C4-2B (cell line): ENCODE data around the gene PITX2.

ENCODE experiments used
- ZFX ChIP-seq: fragments of 450-650 bp; IDR thresholded peaks from 2 replicates; pipeline ENCODE4 v1.6.1; 2017
- TF ChIP-seq, protein P1 (sequence below): fragments of 450-650 bp; conservative IDR thresholded peaks from 2 replicates; pipeline ENCODE4 v1.5.1; 2017; ENCODE audit warnings: mild to moderate bottlenecking

DNA sequence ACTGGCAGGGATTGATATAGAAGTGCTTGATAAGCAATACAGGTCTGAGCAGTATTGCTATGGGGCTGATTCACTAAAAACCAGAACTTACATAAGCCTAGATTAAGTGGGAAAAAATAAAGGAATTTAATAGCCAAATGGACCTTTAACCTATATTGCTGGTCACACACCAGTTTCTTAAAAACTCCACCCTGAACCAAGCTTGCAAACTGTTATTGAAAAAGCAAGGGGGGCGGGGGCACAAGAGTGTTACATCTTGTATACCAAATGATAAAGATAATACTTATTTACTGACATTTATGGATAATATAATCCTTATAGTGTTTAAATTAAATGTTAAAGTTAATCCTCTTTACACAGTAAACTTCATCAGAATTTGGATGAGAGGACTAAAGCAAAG is 40.3 kb upstream of the PITX2 start:
- TF ChIP-seq, protein P1, sequence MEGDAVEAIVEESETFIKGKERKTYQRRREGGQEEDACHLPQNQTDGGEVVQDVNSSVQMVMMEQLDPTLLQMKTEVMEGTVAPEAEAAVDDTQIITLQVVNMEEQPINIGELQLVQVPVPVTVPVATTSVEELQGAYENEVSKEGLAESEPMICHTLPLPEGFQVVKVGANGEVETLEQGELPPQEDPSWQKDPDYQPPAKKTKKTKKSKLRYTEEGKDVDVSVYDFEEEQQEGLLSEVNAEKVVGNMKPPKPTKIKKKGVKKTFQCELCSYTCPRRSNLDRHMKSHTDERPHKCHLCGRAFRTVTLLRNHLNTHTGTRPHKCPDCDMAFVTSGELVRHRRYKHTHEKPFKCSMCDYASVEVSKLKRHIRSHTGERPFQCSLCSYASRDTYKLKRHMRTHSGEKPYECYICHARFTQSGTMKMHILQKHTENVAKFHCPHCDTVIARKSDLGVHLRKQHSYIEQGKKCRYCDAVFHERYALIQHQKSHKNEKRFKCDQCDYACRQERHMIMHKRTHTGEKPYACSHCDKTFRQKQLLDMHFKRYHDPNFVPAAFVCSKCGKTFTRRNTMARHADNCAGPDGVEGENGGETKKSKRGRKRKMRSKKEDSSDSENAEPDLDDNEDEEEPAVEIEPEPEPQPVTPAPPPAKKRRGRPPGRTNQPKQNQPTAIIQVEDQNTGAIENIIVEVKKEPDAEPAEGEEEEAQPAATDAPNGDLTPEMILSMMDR, result no peak
- TF ChIP-seq ZFX, result no peak
